GM12801 (cell line): ENCODE results near the gene SUPV3L1.

Experiments
- CTCF ChIP-seq: IDR thresholded peaks from one replicate; pipeline ENCODE4 v1.5.1; 2011; ENCODE audit warnings: control low read depth; ENCODE audit not compliant: insufficient read length; ENCODE audit errors: extremely low read depth

The SUPV3L1 gene

GRCh38 chr10:69146759-69147158, 33.3 kb upstream of the SUPV3L1 start:
- no peak for TF ChIP-seq CTCF

GRCh38 chr10:69151984-69152383, 28.1 kb upstream of the SUPV3L1 start:
- no peak for TF ChIP-seq CTCF

GRCh38 chr10:69153227-69153626, 26.8 kb upstream of the SUPV3L1 start:
- TF ChIP-seq CTCF, result no peak

GRCh38 chr10:69160809-69161241, 19.2 kb upstream of the SUPV3L1 start:
- no peak for TF ChIP-seq CTCF

- no peak for TF ChIP-seq CTCF
These were observed 11.5 kb upstream of the SUPV3L1 start for GRCh38 chr10:69168493-69168892.

- no peak for TF ChIP-seq CTCF
These were observed 7.6 kb upstream of the SUPV3L1 start for GRCh38 chr10:69172241-69172982.

- no peak for TF ChIP-seq CTCF
These were observed 3.2 kb upstream of the SUPV3L1 start for GRCh38 chr10:69176823-69177222.
